Measurements from ENCODE around the gene LRBA.

DNA sequence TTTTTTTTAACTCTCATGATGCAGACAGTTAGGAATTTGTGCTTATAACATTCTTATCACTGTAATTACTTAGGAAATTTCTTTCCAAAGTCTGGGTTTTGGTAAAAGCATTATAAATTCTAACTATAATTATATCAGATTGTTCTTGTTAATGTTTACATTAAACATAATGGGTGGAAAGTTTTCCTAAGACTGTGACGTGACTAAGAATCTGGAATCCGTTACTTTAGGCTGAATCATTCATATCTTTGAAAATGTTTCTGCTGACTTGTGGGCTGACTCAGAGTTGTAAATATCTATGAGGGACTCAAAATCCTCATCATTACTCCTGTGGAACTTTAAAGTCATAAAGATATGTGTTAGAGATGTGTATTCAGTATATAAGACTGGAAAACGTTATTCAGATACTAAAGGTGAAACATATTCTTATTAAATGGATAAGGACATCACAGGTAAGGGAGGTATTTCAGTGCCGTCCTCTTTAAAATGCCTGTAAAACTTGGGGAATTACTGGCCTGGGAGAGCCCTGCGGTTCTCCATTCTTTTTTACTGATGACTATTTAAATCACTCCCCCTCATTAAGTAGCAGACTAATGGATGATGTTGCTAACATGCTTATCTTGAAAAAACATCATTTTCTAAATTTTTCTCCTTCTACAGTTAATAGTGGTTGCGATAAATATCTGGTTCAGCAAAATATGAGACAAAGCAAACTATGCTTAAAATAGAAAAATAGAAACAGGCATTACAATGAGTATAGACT lies 777.8 kb downstream of the LRBA start:
- TF ChIP-seq POLR2A (IDR thresholded peaks at IDR 0.05) = no peak
- TF ChIP-seq POLR2AphosphoS5 (IDR thresholded peaks at IDR 0.05) = no peak

All from breast epithelium (tissue), 3 donors.